OCI-LY3 (cell line): ENCODE results near the gene TMPRSS5.

Experiments used
- CTCF ChIP-seq: fragments of 200-600, 300-600 bp; sonication (generic); IDR thresholded peaks from 2 replicates; pipeline ENCODE4 v1.5.1; 2014; ENCODE audit warnings: antibody characterized with exemption, low read length, low read depth
- EZH2phosphoT487 ChIP-seq: fragments of 200-600 bp; shearing (Covaris generic); IDR thresholded peaks from 2 replicates; pipeline ENCODE4 v1.6.1; 2018; ENCODE audit warnings: antibody characterized with exemption, mixed run types, low read depth

DNA sequence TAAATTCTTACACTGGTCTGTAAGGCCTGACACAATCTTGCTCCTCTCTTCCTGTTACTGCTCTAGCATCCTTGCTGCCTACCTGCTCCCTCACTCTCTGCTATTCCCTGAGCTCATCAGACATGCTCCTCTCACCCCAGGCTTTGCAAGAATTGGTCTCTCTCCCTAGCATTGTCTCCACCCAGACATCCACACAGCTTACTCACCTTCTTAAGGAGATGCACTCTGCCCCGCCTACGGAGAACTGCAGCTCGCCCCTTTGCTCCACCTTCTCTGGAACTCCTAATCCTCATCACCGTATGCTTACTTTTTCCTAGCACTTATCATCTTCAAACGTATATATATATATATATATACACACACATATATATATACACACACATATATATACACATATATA, 23.3 kb upstream of the TMPRSS5 start:
- TF ChIP-seq CTCF = no peak
- TF ChIP-seq EZH2phosphoT487 = no peak
